GM12873 (cell line): ENCODE measurements around the gene CRACR2A.

Experiments
- TF ChIP-seq, protein P1 (sequence below): IDR thresholded peaks from 2 replicates; pipeline ENCODE4 v1.5.1; 2012; ENCODE audit warnings: low read depth, mild to moderate bottlenecking, moderate library complexity, low read length, control low read depth; ENCODE audit not compliant: insufficient read depth; ENCODE audit errors: missing control alignments

The CRACR2A gene

DNA sequence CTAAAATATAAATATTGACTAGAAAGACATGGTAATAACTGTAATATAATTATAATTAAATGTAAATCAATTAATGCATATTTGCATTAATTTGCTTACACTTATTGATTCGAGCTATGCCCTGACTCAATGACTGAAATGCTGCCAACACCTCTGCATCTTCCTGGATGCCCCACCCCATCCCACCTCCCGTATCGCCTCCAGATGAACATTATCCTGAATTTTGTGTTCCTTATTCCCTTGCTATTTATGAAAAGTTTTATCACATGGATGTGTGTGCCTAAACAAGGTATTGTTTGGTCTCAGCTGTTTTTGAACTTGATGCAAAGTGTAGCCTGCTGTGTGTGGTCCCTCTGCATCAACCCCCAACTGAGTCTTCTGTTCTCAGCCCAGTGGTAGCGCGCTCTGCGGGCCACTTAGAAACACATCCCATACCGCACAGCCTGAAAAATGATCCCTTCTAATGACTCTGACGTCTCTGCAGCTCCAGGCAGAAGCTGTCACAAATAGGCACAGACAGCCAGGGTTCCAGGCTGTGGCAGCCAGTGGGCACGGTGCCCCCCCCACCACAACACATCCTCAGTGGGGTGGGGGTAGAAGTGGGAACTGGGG lies 165.4 kb downstream of the CRACR2A start:
- TF ChIP-seq, protein P1, sequence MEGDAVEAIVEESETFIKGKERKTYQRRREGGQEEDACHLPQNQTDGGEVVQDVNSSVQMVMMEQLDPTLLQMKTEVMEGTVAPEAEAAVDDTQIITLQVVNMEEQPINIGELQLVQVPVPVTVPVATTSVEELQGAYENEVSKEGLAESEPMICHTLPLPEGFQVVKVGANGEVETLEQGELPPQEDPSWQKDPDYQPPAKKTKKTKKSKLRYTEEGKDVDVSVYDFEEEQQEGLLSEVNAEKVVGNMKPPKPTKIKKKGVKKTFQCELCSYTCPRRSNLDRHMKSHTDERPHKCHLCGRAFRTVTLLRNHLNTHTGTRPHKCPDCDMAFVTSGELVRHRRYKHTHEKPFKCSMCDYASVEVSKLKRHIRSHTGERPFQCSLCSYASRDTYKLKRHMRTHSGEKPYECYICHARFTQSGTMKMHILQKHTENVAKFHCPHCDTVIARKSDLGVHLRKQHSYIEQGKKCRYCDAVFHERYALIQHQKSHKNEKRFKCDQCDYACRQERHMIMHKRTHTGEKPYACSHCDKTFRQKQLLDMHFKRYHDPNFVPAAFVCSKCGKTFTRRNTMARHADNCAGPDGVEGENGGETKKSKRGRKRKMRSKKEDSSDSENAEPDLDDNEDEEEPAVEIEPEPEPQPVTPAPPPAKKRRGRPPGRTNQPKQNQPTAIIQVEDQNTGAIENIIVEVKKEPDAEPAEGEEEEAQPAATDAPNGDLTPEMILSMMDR: no peak

DNA sequence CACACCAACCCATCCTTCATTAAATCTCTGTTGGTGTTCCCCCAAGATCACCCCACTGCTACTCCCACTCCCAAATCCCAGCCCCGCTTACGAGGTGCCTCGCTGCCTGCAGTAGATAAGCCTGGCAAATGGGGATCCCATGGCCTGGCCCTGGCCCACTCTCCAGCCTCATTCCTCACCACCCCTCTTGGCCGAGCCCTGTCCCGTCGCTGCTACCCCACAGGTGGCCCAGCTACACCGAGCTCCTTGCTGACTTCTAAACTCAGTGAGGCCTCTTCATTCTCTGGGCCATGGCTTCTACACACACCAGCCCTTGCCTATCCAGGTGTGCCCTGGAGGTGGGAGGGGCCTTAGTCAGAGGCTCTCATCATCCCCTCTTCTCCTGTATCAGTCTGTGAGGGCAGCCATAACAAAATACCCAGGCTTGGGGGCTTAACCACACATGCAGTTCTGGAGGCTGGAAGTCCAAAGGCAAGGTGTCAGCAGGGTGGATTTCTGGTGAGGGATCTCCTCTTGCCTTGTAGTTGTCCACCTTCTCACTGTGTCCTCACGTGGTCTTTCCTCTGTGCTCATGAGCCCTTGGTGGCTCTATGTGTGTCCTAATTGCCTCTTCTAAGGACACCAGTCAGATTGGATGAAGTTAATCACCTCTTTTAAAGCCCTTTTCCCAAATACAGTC lies 169.1 kb downstream of the CRACR2A start:
- TF ChIP-seq, protein P1: no peak

GRCh38 chr12:3580094-3580749 lies 172.7 kb downstream of the CRACR2A start:
- TF ChIP-seq, protein P1: no peak

GRCh38 chr12:3579446-3580093 lies 173.3 kb downstream of the CRACR2A start:
- TF ChIP-seq, protein P1: no peak

GRCh38 chr12:3578557-3578956 lies 174.4 kb downstream of the CRACR2A start:
- TF ChIP-seq, protein P1: no peak

DNA sequence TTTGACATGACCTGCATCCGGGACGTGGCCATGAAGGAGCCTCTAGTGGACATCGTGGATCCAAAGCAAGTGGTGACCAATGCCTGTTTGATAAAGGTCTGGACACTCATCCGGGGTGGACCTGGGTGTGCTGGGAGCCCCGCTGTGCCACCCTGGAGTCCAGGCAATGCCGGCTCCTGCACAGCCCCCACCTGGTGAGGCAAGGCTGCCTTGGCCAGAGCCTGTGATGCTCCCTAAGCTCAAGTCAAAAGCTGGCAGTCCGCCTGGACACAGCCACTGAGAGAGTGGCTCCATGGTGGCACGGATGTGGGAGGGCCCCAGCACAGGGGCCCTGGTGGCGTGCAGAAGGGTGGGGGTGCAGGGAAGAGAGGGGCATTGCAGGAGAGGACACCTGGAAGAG lies 176.0 kb downstream of the CRACR2A start:
- TF ChIP-seq, protein P1: no peak

- TF ChIP-seq, protein P1: no peak
These were observed 177.9 kb downstream of the CRACR2A start for GRCh38 chr12:3574986-3575385.
